C4-2B (cell line): ENCODE measurements around the gene PPIC.

Experiments used
- H3K27ac ChIP-seq: fragments of 450-650 bp; 2 replicates; pipeline ENCODE4 v1.5.1; 2017
- ZFX ChIP-seq: fragments of 450-650 bp; IDR thresholded peaks from 2 replicates; pipeline ENCODE4 v1.6.1; 2017
- TF ChIP-seq, protein P1 (sequence below): fragments of 450-650 bp; conservative IDR thresholded peaks from 2 replicates; pipeline ENCODE4 v1.5.1; 2017; ENCODE audit warnings: mild to moderate bottlenecking

The PPIC gene

GRCh38 chr5:122996091-122996490 lies 40.4 kb downstream of the PPIC start:
- TF ChIP-seq ZFX, result no peak
- TF ChIP-seq, protein P1, sequence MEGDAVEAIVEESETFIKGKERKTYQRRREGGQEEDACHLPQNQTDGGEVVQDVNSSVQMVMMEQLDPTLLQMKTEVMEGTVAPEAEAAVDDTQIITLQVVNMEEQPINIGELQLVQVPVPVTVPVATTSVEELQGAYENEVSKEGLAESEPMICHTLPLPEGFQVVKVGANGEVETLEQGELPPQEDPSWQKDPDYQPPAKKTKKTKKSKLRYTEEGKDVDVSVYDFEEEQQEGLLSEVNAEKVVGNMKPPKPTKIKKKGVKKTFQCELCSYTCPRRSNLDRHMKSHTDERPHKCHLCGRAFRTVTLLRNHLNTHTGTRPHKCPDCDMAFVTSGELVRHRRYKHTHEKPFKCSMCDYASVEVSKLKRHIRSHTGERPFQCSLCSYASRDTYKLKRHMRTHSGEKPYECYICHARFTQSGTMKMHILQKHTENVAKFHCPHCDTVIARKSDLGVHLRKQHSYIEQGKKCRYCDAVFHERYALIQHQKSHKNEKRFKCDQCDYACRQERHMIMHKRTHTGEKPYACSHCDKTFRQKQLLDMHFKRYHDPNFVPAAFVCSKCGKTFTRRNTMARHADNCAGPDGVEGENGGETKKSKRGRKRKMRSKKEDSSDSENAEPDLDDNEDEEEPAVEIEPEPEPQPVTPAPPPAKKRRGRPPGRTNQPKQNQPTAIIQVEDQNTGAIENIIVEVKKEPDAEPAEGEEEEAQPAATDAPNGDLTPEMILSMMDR, result no peak
- H3K27ac ChIP-seq, result no peak overlapping the region

DNA sequence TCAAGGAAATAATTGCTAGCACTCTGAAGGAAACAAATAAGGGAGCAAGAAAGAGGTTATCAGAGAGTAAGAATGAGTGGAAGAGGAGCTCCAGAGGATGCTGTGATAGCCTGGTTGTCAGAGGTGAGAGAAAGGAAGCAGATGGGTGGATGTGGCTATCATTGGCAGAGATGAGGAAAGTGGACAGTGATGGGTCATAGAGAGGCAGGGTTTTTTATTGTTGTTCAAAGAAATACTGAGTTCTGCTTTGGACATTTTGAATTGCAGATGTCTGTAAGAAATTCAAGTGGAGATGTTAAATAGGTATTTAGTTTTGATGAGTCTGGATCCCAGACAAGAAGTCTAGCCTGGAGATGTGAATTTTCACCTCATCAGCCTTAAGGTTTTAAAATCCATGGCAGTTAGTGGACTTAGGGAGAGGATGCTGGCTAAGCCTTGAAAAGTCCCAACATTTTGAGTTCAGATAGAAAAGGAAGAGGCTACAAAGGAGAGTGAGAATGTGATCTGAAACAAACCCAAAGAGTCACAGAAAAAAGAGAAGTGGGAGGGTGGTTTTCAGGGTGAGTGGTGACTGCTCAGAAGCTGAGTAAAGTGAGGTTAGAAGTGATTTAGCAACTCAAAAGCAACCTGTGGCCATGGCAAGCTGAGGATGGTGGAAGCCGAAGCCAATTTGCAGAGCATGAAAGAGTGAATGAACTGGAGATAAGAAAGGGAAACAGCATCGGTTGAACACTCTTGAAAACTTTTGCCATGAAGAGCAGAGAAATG lies 50.4 kb downstream of the PPIC start:
- H3K27ac ChIP-seq, result no peak overlapping the region

DNA sequence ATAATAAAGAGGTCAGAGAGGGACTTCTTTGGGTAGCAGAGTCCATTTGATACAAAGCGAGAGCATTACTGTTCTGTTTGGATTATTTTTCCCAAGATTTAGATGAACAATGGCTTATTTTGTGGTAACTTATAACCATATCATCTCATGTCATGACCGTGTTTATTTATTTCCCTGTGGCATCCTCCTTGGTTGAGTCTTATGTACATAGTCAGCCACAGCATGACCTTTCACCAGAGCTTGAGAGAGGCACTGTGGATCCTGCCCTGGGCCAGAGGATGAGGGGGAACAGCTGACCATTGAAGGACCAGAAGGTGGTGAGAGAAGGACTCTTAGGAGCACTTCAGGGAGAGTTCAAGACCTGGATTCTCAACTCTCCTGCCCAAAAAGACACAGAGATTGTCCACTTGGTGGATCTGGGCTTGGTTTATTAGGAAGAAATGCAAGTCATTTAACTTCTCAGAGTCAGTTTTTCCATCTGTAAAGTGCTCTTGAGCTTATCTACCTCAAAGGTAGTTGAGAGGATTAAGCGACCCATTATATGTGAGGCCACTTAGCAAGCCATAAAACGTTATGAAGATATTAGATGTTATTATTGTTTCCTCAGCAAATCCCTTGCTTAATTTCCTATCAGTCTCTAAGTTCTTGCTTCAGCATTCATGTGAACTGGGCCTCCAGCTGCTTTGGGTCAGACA lies 51.4 kb downstream of the PPIC start:
- H3K27ac ChIP-seq, result no peak overlapping the region
- TF ChIP-seq, protein P1, result no peak
- TF ChIP-seq ZFX, result no peak

More for the DNA sequence above, 50.4 kb downstream of the PPIC start:
- TF ChIP-seq ZFX, result no peak
- TF ChIP-seq, protein P1, result no peak

DNA sequence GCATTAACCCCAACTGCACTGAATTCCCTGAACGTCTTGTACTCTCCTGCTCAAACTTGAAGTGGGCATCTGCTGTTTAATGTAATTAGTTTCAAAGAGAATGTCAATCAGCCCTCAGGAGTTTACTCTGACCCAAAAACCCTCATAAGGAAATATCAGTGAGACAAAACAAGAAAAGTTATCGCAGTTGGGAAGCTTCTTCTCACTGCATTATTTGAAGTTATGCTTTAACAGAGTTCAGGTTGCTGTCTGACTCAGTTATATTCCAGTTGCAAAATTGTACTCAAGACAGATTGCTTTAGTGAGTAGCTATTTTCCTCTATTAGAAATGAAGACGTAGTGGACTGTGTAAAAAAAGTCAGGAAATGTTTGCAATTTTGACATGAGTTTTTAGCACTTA lies 52.1 kb downstream of the PPIC start:
- TF ChIP-seq, protein P1, result no peak
- no peak for TF ChIP-seq ZFX
- no peak overlapping the region for H3K27ac ChIP-seq

DNA sequence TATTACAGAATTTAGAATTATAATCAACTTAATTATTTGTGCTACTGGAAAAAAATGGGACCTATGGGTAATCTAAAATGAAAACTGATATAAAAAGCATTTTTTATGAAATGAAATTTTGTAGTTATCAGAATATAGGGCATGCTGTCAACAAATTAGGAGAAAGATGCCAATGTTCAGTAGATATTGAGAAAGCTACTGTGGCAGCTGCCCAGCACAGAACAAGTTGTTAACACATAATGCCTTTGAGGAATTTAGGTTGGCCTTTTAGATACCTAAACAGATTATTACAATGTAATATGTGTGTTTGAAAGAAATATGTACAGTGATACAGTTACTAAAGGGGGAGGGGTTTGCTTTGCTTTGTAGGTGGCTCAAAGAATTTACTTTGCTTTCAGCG lies 54.1 kb downstream of the PPIC start:
- H3K27ac ChIP-seq, result no peak overlapping the region
- TF ChIP-seq, protein P1, result no peak
- TF ChIP-seq ZFX, result no peak

DNA sequence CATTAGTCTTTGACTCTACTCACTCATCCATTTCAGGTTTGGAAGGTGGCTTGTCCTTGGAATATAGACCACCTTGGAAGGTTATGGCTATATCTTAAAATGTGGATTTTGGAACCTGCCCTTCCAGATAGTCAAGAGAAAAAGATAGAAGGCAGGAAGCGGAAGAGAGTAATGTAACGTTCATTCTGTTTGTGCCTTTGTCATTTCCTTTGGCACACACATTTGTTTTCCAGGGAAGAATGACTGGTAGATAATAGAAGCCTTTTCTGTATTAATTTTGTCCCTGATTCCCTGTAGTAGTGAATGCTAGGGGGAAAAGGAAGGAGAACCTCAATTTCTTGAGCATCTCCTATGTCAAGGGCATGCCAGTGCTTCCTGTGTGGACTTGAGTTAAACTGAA lies 54.7 kb downstream of the PPIC start:
- TF ChIP-seq ZFX, result no peak
- TF ChIP-seq, protein P1, result no peak
- no peak overlapping the region for H3K27ac ChIP-seq

GRCh38 chr5:122978644-122979297 lies 57.8 kb downstream of the PPIC start:
- TF ChIP-seq, protein P1, result no peak
- TF ChIP-seq ZFX, result no peak
- no peak overlapping the region for H3K27ac ChIP-seq
